Nephron (organoid): ENCODE data around the gene C3orf80.

Source experiments
- H3K27ac Mint-ChIP-seq, 3 experiments: 2 replicates each; pipeline ENCODE4 v1.8.0; 2020; ENCODE audit warnings: mixed read lengths in 3 of 3, mild to moderate bottlenecking in 2 of 3, moderate library complexity in 1 of 3
- H3K27me3 Mint-ChIP-seq: 2 replicates; pipeline ENCODE4 v1.8.0; 2021; ENCODE audit warnings: low read depth, mild to moderate bottlenecking, moderate library complexity, mixed read lengths
- H3K36me3 Mint-ChIP-seq: 2 replicates; pipeline ENCODE4 v1.8.0; 2020; ENCODE audit warnings: low read depth, mixed read lengths
- H3K4me1 Mint-ChIP-seq: 2 replicates; pipeline ENCODE4 v1.8.0; 2020; ENCODE audit warnings: mixed read lengths
- H3K4me3 Mint-ChIP-seq, 3 experiments: 2 replicates each; pipeline ENCODE4 v1.8.0; 2020; ENCODE audit warnings: mild to moderate bottlenecking in 3 of 3, mixed read lengths in 3 of 3, moderate library complexity in 2 of 3
- H3K9me3 Mint-ChIP-seq: 2 replicates; pipeline ENCODE4 v1.8.0; 2020; ENCODE audit warnings: mixed read lengths
- CTCF ChIP-seq, 3 experiments: fragments of 200-600 bp; sonication (generic); IDR thresholded peaks; one replicate each; pipeline ENCODE4 v1.5.0; 2021; ENCODE audit warnings: antibody characterized with exemption in 3 of 3; ENCODE audit not compliant: unreplicated experiment in 3 of 3

The C3orf80 gene

DNA sequence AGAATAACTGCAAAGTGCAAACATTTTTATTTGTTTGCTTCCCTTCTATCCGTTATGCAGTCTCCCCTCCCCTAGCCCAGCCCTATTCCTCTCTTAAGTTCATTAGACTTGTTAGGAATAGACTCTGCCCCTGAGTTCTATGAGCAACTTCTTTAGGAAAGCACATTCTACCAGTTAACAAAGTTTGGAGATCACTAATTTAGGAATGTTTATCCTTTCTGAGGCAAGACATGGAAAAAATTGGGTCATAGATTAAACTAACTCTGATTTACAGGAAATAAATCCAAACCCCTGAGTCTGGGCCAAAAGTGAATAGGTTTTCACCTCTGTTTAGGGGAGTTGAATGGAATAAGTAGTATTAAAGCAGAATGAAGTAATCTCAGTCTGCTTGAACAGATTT lies 34.4 kb downstream of the C3orf80 start:
- H3K4me3 Mint-ChIP-seq: no peak overlapping the region
- H3K27ac Mint-ChIP-seq: no peak overlapping the region
- H3K27me3 Mint-ChIP-seq: no peaks in the 10 kb centered on the region
- H3K4me1 Mint-ChIP-seq: no peaks in the 10 kb centered on the region
- H3K9me3 Mint-ChIP-seq: no peaks in the 10 kb centered on the region
- H3K36me3 Mint-ChIP-seq: peaks cover 9% of the 10 kb centered on the region
- no peak for TF ChIP-seq CTCF (IDR thresholded peaks at IDR 0.05; ENCODE audit: unreplicated experiment in 3 of 3)

DNA sequence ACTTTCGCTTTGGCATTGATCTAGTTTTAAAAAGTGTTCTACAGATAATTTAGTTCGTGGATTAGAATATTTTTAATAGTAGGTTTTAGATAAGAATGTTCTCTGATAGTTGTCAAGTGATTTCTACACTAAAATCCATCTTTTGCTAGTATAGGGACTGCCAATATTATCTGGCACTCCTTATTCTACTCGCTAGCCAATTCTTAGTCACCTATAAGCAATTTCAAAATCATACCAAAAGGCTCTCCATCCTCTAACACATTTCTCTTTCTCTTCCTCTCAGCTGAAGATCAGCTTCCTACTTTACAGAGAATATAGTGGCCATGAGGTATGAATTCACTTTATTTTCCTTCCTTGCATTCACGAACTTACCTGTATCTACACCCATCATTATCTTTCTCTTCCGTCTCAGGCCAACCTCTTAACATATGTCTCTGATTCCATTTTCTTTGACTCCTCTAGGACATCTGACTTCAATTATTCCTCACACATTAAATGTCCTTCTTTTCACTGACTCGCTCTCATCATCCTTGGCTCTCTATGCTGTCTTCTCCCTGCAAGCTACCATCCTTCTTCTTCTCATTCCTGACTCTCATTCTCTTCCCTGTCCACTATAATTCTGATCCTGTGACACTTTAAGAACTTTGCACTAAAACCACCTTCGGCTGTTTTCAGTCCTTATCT lies 35.5 kb downstream of the C3orf80 start:
- TF ChIP-seq CTCF (IDR thresholded peaks at IDR 0.05; ENCODE audit: unreplicated experiment in 3 of 3): no peak
- Mint-ChIP-seq H3K4me1 (no peaks in the 10 kb centered on the region), H3K9me3 (no peaks in the 10 kb centered on the region), H3K36me3 (peaks cover 12% of the 10 kb centered on the region), H3K4me3 (no peak overlapping the region), H3K27ac (no peak overlapping the region), H3K27me3 (no peaks in the 10 kb centered on the region)

- Mint-ChIP-seq H3K27me3 (no peaks in the 10 kb centered on the region), H3K4me3 (no peak overlapping the region), H3K4me1 (no peaks in the 10 kb centered on the region), H3K27ac (no peak overlapping the region), H3K9me3 (no peaks in the 10 kb centered on the region), H3K36me3 (peaks cover 9% of the 10 kb centered on the region)
- no peak for TF ChIP-seq CTCF (IDR thresholded peaks at IDR 0.05; ENCODE audit: unreplicated experiment in 3 of 3)
These were observed 39.9 kb downstream of the C3orf80 start for GRCh38 chr3:160265088-160265487.
